Activated CD4-positive, alpha-beta T cell treated with anti-CD3 and anti-CD28 coated beads for 36 hours (primary cell): ENCODE data around the gene PPFIA1. TPM values are rescaled to one million over a fixed set of nuclear protein-coding genes. Genes with fewer than 3 reads are reported as not detected.

ENCODE experiments used
- ATAC-seq: fragments of 200-7000 bp; cut with Tn5 transposase; one replicate; pipeline ENCODE4 v1.10.0; 2021; ENCODE audit warnings: mild to moderate bottlenecking, moderate library complexity
- CTCF ChIA-PET: fragments of 350-600 bp; sonication (Branson Sonifier 250); formaldehyde crosslinking; loops from one replicate; lab custom pipeline; 2021; ENCODE audit warnings: antibody characterized with exemption; lab: Charles Lee
- POLR2A ChIA-PET: fragments of 350-600 bp; sonication (Branson Sonifier 250); formaldehyde crosslinking; loops from one replicate; lab custom pipeline; 2021; ENCODE audit warnings: antibody characterized with exemption, inconsistent platforms; lab: Charles Lee
- DNase-seq: peaks from one replicate; pipeline ENCODE4 v3.0.0-alpha.2; 2020
- H3K27ac Mint-ChIP-seq: one replicate; pipeline ENCODE4 v1.8.0; 2021; ENCODE audit warnings: mixed read lengths
- H3K27me3 Mint-ChIP-seq: one replicate; pipeline ENCODE4 v1.8.0; 2021; ENCODE audit warnings: mixed read lengths
- H3K36me3 Mint-ChIP-seq: one replicate; pipeline ENCODE4 v1.8.0; 2021; ENCODE audit warnings: low read depth, mixed read lengths
- H3K4me1 Mint-ChIP-seq: one replicate; pipeline ENCODE4 v1.8.0; 2021; ENCODE audit warnings: mixed read lengths
- H3K4me3 Mint-ChIP-seq: one replicate; pipeline ENCODE4 v1.8.0; 2021; ENCODE audit warnings: mild to moderate bottlenecking, moderate library complexity, mixed read lengths
- H3K9me3 Mint-ChIP-seq: one replicate; pipeline ENCODE4 v1.8.0; 2021; ENCODE audit warnings: low read depth, mixed read lengths
- intact Hi-C, 2 experiments: fragments of 100-400 bp; cut with DNase I in 1 of 2; cut with micrococcal nuclease in 1 of 2; formaldehyde crosslinking; loops; one replicate each; pipeline versions ENCODE4 v1.14.2 to v1.15.1; 2022 to 2024; cut with DNase I, micrococcal nuclease
- total RNA-seq, 2 experiments: library from RNA; stranded (reverse); gene quantifications; one replicate each; pipeline ENCODE4 v1.2.3, GENCODE V29; 2021

The PPFIA1 gene
- total RNA-seq, 2 experiments from 2014 or later, result 26.5 to 40.5 TPM

- Mint-ChIP-seq H3K4me1 (no peaks in the 10 kb centered on the region), H3K27ac (no peak overlapping the region), H3K4me3 (no peak overlapping the region), H3K9me3 (no peaks in the 10 kb centered on the region), H3K36me3 (peaks cover 35% of the 10 kb centered on the region), H3K27me3 (no peaks in the 10 kb centered on the region)
- POLR2A ChIA-PET, result no interaction called here
- CTCF ChIA-PET, result no interaction called here
- no peak for ATAC-seq
- intact Hi-C loops, result no loop called here
- DNase-seq, result no peak
These were observed 71.5 kb downstream of the PPFIA1 start for GRCh38 chr11:70341881-70342429.

DNA sequence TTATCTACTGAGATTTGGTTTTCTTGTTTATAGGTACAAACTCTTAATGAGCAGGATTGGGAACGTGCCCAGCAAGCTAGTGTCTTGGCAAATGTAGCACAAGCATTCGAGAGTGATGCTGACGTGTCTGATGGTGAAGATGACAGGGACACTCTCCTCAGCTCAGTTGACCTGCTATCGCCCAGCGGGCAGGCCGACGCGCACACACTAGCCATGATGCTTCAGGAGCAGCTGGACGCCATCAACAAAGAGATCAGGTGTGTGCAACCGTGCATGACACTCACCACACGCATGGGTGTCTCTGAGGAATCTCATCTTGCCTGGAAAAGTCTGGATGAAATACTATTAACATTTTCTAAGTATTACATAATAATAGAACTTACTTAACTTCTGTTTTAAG lies 73.1 kb downstream of the PPFIA1 start:
- ChIA-PET POLR2A (no interaction called here), CTCF (no interaction called here)
- no peak overlapping the region for H3K4me3 Mint-ChIP-seq
- H3K9me3 Mint-ChIP-seq, result no peaks in the 10 kb centered on the region
- intact Hi-C loops, result no loop called here
- ATAC-seq, result no peak
- DNase-seq, result no peak
- no peak overlapping the region for H3K27ac Mint-ChIP-seq
- no peaks in the 10 kb centered on the region for H3K4me1 Mint-ChIP-seq
- H3K36me3 Mint-ChIP-seq, result peaks cover 37% of the 10 kb centered on the region
- H3K27me3 Mint-ChIP-seq, result no peaks in the 10 kb centered on the region

DNA sequence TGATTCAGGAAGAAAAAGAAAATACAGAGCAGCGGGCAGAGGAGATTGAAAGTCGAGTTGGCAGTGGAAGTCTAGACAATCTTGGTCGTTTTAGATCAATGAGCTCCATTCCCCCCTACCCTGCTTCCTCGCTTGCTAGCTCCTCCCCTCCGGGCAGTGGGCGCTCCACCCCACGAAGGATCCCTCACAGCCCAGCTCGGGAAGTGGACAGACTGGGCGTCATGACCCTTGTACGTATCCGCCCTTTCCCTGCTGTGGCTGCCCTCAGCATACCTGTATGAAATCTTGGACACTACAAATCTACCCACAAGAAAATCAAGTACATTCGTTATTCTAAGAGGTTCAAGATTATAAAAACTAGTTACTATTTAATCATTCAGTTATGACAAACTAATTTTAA lies 77.7 kb downstream of the PPFIA1 start:
- no peaks in the 10 kb centered on the region for H3K4me1 Mint-ChIP-seq
- H3K27me3 Mint-ChIP-seq, result no peaks in the 10 kb centered on the region
- H3K36me3 Mint-ChIP-seq, result peaks cover 31% of the 10 kb centered on the region
- ATAC-seq, result no peak
- no peak overlapping the region for H3K27ac Mint-ChIP-seq
- intact Hi-C loops, result no loop called here
- CTCF ChIA-PET, result interaction anchor here (0.5 kb wide), 1 partner anchor 22 kb away, joined by 3 read pairs; no protein-coding TSS in a partner anchor
- POLR2A ChIA-PET, result interaction anchor here (0.6 kb wide), 1 partner anchor 19 kb away, joined by 3 read pairs; no protein-coding TSS in a partner anchor
- DNase-seq, result no peak
- H3K4me3 Mint-ChIP-seq, result no peak overlapping the region
- no peaks in the 10 kb centered on the region for H3K9me3 Mint-ChIP-seq

DNA sequence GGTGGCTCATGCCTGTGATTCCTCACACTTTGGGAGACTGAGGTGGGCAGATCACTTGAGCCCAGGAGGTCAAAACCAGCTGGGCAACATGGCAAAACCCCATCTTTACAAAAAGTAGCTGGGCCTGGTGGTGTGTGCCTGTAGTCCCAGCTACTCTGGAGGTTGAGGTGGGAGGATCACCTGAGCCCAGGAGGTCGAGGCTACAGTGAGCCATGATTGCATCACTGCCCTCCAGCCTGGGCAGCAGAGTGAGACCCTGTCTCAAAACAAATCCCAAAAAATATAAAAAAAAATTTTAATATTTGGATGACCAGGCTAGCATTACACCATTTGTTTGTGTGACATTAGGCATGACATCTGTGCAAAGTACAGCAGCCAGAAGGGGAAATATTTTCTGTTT lies 78.1 kb downstream of the PPFIA1 start:
- POLR2A ChIA-PET, result no interaction called here
- no peak overlapping the region for H3K4me3 Mint-ChIP-seq
- intact Hi-C loops, result no loop called here

GRCh38 chr11:70351646-70352045 lies 81.2 kb downstream of the PPFIA1 start:
- POLR2A ChIA-PET, result no interaction called here
- H3K4me1 Mint-ChIP-seq, result no peaks in the 10 kb centered on the region
- no peaks in the 10 kb centered on the region for H3K9me3 Mint-ChIP-seq
- CTCF ChIA-PET, result interaction anchor here (0.6 to 0.7 kb wide), 2 partner anchors 48 to 63 kb away, joined by 3 to 4 read pairs; no protein-coding TSS in a partner anchor
- no peak for DNase-seq
- intact Hi-C loops, result no loop called here
- H3K27me3 Mint-ChIP-seq, result no peaks in the 10 kb centered on the region
- ATAC-seq, result no peak
- H3K27ac Mint-ChIP-seq, result no peak overlapping the region
- H3K36me3 Mint-ChIP-seq, result peaks cover 38% of the 10 kb centered on the region
- H3K4me3 Mint-ChIP-seq, result no peak overlapping the region

More for the DNA sequence above, 78.1 kb downstream of the PPFIA1 start:
- Mint-ChIP-seq H3K9me3 (no peaks in the 10 kb centered on the region), H3K36me3 (peaks cover 27% of the 10 kb centered on the region), H3K27me3 (no peaks in the 10 kb centered on the region), H3K27ac (no peak overlapping the region), H3K4me1 (no peaks in the 10 kb centered on the region)
- ATAC-seq (no peak), DNase-seq (no peak)
- CTCF ChIA-PET, result no interaction called here

GRCh38 chr11:70352100-70352499 lies 81.6 kb downstream of the PPFIA1 start:
- Mint-ChIP-seq H3K9me3 (no peaks in the 10 kb centered on the region), H3K27me3 (no peaks in the 10 kb centered on the region), H3K27ac (no peak overlapping the region), H3K4me1 (no peaks in the 10 kb centered on the region), H3K36me3 (peaks cover 42% of the 10 kb centered on the region), H3K4me3 (no peak overlapping the region)
- ATAC-seq (no peak), DNase-seq (no peak)
- CTCF ChIA-PET, result interaction anchor here (0.7 kb wide), 1 partner anchor 62 kb away, joined by 3 read pairs; no protein-coding TSS in a partner anchor
- intact Hi-C loops, result no loop called here
- POLR2A ChIA-PET, result no interaction called here

GRCh38 chr11:70352601-70353000 lies 82.1 kb downstream of the PPFIA1 start:
- Mint-ChIP-seq H3K9me3 (no peaks in the 10 kb centered on the region), H3K4me1 (no peaks in the 10 kb centered on the region), H3K36me3 (peaks cover 42% of the 10 kb centered on the region), H3K27ac (no peak overlapping the region), H3K27me3 (no peaks in the 10 kb centered on the region), H3K4me3 (no peak overlapping the region)
- intact Hi-C loops, result no loop called here
- DNase-seq (no peak), ATAC-seq (no peak)
- ChIA-PET POLR2A (no interaction called here), CTCF (no interaction called here)

DNA sequence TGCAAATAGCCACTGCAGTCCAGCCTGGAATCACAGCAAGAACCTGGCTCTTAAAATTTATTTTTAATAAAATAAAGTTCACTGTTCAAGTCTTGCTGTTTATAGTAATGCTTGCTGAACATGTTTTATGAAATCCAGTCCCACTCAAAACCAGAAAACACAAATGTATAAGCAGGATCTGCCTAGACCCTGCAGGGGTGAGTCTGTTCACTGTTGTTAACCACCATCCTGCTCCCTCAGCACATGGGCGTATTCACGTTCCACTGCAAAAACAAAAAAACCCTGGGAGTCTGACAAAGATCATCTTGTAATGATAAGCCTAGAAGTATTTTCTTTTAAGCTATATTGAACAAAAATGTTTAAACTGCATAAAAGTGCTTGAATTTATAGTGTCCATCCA lies 82.8 kb downstream of the PPFIA1 start:
- DNase-seq (no peak), ATAC-seq (no peak)
- intact Hi-C loops, result no loop called here
- no peaks in the 10 kb centered on the region for H3K4me1 Mint-ChIP-seq
- CTCF ChIA-PET, result no interaction called here
- no peaks in the 10 kb centered on the region for H3K9me3 Mint-ChIP-seq
- POLR2A ChIA-PET, result no interaction called here
- H3K36me3 Mint-ChIP-seq, result peaks cover 42% of the 10 kb centered on the region
- no peak overlapping the region for H3K4me3 Mint-ChIP-seq
- H3K27me3 Mint-ChIP-seq, result no peaks in the 10 kb centered on the region
- no peak overlapping the region for H3K27ac Mint-ChIP-seq

- H3K27ac Mint-ChIP-seq, result no peak overlapping the region
- peaks cover 41% of the 10 kb centered on the region for H3K36me3 Mint-ChIP-seq
- no peak for ATAC-seq
- H3K9me3 Mint-ChIP-seq, result no peaks in the 10 kb centered on the region
- no peaks in the 10 kb centered on the region for H3K27me3 Mint-ChIP-seq
- intact Hi-C loops, result no loop called here
- ChIA-PET POLR2A (no interaction called here), CTCF (no interaction called here)
- no peak overlapping the region for H3K4me3 Mint-ChIP-seq
- no peaks in the 10 kb centered on the region for H3K4me1 Mint-ChIP-seq
- no peak for DNase-seq
These were observed 83.5 kb downstream of the PPFIA1 start for GRCh38 chr11:70353900-70354568.

DNA sequence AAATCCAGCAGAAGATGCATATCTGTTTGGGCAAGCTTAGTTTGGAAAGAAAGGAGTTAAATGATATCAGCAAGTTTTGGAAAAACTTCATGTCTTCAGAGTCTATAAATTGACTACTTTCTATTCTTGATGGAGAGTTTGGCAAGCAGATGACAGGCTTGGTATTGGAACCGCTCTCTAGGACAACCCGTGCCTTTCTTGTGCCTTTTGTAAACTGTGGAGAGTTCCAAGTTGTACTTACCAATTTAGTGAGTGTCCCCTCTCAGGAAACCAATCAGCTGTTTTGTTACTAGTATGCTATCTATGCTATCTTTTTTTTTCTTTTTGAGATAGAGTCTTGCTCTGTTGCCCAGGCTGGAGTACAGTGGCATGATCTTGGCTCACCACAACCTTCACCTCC lies 84.1 kb downstream of the PPFIA1 start:
- H3K27me3 Mint-ChIP-seq, result no peaks in the 10 kb centered on the region
- intact Hi-C loops, result no loop called here
- DNase-seq (no peak), ATAC-seq (no peak)
- H3K4me1 Mint-ChIP-seq, result no peaks in the 10 kb centered on the region
- CTCF ChIA-PET, result interaction anchor here (1.2 kb wide), 1 partner anchor 11 kb away, joined by 3 read pairs; no protein-coding TSS in a partner anchor
- peaks cover 45% of the 10 kb centered on the region for H3K36me3 Mint-ChIP-seq
- no peak overlapping the region for H3K4me3 Mint-ChIP-seq
- no peak overlapping the region for H3K27ac Mint-ChIP-seq
- H3K9me3 Mint-ChIP-seq, result no peaks in the 10 kb centered on the region
- POLR2A ChIA-PET, result no interaction called here

GRCh38 chr11:70358753-70359152 lies 88.3 kb downstream of the PPFIA1 start:
- ChIA-PET POLR2A (no interaction called here), CTCF (no interaction called here)
- intact Hi-C loops, result no loop called here
- Mint-ChIP-seq H3K27me3 (no peaks in the 10 kb centered on the region), H3K4me3 (no peak overlapping the region), H3K4me1 (peaks cover 5% of the 10 kb centered on the region), H3K27ac (no peak overlapping the region), H3K36me3 (peaks cover 57% of the 10 kb centered on the region), H3K9me3 (no peaks in the 10 kb centered on the region)
- DNase-seq (no peak), ATAC-seq (no peak)
